ENCODE results near the gene TXNRD2.
"Not testable (repeated sequence)": the region's sequence is repeated elsewhere in the genome, so short reads cannot be mapped to it uniquely, and the experiment has no call there.

Gene TXNRD2

DNA sequence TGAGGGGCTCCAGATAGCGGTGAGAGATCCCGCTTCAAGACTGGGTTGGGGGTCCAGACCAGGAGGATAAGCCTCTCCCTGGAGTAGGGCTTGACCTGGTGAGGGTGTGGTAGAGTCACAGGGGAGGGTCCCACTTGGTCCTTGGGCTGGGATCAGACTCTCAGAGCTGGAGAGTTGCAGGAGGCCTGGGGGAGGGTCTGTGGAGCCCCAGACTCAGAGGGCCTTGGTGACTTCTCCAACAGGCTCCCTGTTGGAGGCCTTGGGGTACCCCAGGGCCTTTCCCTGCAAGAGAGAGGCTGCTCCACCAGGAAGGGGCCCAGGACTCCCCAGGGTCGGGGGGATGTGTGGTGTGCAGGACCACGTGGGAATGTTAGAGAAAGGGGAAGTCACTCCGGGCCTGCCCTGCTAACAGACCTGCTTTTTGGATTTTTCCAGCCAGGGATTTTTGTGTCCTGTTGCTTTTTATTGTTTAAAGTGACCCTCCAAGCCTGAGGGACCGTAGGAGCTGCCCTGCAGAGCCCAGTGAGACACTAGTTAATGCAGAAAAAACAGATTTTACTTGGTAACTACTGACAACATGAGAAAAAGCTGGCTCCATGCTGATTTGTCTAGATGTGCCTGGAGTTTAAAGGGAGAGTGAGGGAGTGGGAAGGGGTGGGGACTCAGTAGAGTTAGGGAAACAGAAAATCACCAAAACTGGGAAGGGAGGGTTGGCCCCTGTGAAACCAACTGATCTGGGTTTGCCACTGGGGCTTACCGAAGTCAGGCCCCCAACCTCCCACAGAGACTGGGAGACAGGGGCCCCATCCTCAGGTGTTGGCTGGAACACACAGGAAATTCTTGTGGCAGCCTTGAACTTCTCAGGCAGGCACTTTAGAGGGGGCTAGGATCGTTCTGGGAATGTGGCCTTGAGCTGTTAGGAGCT lies 801 bp upstream of the TXNRD2 start:
- DNase-seq: no peak

GRCh38 chr22:19940536-19941364 lies 868 bp downstream of the TXNRD2 start:
- no peak for DNase-seq

GRCh38 chr22:19937616-19938473 lies 3.8 kb downstream of the TXNRD2 start:
- DNase-seq: no peak

DNA sequence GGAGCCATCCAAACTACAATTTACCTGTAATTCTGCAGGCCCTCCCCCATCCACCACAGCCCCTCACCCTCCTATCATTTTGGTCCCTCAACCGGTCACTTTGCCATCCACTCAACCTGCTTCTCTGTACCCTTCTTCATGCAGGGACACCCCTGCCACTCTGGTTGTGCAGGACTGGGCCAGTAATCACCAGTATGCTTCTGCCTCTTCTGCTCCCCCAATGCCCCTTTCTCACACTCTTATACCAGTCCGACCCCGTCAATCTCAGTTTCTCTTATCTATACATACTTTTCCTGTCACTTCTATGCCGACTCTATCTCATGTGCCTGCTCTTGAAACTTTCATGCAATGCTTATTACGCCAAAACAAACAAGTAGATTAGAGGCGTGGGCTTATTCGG lies 5.1 kb downstream of the TXNRD2 start:
- no peak for DNase-seq

DNA sequence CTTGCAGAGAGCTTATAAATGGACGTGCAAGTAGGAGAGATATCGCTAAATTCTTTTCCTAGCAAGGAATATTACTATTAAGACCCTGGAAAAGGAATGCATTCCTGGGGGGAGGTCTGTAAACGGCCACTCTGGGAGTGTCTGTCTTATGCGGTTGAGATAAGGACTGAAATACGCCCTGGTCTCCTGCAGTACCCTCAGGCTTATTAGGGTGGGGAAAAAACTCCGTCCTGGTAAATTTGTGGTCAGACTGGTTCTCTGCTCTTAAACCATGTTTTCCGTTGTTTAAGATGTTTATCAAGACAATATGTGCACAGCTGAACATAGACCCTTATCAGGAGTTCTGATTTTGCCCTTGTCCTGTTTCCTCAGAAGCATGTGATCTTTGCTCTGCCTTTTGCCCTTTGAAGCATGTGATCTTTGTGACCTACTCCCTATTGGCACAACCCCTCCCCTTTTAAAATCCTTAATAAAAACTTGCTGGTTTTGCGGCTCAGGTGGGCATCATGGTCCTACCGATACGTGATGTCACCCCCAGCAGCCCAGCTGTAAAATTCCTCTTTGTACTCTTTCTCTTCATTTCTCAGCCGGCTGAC lies 6.4 kb downstream of the TXNRD2 start:
- not testable (repeated sequence) for DNase-seq

DNA sequence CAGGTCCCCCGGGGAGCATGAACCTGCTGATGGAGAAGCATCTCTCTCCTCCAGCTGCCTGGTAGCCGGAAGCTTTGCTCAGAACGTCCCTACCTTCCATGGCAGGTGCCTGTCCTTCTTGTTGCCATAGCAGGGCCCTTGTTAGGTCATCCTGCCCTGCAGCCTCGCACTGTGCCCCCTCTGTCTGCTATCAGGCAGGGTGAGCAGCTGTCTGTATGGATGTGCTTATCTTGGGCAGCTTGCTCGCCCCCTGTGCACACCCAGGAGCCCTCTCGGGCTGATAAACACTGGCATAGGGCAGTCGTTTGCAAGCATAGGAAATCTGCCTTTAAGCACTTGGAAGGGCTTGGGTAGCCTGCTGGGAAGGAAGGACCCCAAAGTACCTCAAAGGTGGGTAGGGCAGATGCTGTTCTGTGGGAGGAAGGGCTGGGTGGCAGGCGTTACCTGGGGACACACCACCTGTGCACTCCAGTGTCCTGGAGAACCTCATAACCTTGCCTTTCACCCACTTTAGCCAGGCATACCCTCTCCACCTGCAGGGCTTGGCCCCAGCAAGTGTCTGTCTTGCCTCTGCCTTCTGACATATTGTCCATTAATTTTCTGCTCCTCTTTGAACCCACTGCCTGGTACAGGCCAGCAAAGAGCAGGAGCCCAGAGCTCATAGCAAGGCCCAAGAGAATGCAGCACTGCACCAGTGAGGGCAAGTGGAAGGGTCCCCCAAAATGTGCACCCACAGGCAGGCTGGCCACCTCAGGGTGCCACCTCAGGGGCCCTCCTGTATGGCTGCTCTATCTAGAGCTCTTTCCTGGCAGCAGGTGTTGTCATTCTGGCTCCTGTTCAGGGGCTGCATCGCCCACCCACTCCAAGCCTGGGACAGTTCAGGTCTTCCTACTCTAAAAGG lies 8.0 kb downstream of the TXNRD2 start:
- no peak for DNase-seq

DNA sequence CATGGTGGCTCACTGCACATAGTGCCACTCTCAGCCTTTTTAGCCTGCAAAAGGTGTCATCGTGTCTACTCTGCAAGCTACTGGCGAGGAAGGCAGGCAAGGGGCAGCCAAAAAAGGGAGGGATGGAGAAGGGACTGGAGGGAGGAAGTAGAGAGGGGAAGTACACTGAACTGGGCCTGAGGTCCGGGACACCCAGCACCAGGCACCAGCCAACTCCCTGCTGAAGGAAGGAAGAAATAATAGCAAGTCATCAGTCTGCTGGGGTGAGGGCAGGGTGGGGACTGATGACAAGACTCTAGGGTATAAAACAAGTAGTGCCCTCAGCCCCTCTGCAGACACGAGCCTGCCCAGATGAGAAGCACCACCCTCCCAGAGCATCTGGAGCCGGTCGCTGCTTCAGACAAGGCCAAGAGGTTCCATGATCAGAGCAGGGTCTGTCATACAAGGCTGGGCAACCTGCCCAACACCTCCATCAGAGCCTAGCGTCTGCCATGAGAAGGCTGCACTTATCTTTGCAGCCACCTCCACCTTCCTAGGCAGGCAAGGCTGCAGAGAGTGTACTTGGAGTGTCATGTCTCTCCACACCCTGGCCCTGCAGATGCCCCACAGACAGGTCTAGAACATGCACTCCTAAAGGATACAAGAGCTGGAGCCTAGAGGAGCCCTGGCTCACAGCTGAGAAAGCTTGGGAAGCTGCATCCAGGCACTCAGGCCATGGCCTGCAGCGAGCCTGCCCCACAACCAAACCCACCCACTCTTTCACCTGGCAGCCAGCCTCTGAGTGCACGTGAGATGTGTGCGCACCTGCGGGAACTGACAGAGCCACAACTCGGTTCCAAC lies 9.0 kb downstream of the TXNRD2 start:
- no peak for DNase-seq

- no peak for DNase-seq
Observed at GRCh38 chr22:19931514-19931913, 10.1 kb downstream of the TXNRD2 start.

GRCh38 chr22:19930551-19931486 lies 10.8 kb downstream of the TXNRD2 start:
- no peak for DNase-seq

GRCh38 chr22:19929586-19930550 lies 11.8 kb downstream of the TXNRD2 start:
- no peak for DNase-seq

- DNase-seq: no peak
Observed at GRCh38 chr22:19928207-19928606, 13.4 kb downstream of the TXNRD2 start.

- no peak for DNase-seq
Observed at GRCh38 chr22:19927696-19928095, 13.9 kb downstream of the TXNRD2 start.

DNA sequence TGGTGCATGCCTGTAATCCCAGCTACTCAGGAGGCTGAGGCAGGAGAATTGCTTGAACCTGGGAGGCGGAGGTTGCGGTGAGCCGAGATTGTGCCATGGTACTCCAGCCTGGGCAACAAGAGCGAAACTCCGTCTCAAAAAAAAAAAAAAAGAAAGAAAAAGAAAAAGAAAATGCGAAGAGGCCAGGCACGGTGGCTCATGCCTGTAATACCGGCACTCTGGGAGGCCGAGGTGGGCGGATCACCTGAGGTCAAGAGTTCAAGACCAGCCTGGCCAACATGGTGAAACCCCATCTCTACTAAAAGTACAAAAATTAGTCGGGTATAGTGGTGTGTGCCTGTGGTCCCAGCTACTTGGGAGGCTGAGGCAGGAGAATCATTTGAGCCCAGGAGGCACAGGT lies 15.6 kb downstream of the TXNRD2 start:
- not testable (repeated sequence) for DNase-seq

DNA sequence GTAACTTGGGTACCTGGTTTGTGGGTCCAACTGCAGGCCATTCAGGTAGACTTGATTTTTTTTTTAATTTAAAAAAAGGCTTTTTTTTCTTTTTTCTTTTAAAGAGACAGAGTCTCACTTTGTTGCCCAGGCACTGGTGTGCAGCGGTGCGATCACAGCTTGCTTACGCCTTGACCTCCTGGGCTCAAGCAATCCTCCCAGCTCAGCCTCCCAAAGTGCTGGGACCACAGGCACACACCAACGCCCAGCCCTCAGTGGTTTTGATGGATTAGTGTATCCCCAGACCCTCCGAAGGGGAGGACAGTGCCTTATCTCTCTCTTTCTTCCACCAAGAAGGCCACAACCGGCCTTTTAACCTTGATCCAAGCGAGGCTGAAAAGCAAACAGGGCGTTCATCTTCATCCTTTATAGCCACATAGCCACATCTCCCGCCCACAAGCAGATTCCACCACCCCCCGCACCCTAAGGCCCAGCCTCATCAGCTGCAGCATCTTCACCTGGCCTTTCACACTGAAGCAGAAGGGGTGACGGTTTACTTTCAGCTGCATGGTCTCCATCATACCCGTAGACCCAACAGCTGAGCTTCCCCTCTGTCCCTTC lies 17.6 kb downstream of the TXNRD2 start:
- no peak for DNase-seq

DNA sequence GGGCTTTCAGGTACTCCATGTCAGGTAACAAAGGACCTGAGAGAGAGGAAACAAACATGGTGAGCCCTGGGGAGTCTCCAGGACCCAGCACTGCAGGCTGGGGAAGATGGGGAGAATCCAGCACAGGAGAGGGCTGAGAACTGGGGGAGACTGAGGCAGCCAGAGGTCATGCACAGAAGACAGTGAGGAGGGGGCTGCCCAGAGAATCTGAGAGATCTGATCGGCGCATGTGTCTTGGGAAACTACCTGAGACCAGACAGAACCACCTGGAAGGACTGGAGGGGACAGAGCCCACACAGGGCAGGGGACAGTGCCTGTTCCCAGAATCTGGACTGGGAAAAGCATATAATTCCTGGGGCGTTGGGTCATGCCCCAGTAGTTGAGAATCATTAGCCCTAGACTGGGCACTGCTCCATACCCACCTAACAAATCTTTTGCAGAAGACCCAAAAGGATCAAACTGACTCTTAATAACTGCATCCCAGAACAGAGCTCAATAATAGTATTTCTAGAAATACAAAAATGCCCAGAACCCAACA lies 20.0 kb downstream of the TXNRD2 start:
- no peak for DNase-seq

DNA sequence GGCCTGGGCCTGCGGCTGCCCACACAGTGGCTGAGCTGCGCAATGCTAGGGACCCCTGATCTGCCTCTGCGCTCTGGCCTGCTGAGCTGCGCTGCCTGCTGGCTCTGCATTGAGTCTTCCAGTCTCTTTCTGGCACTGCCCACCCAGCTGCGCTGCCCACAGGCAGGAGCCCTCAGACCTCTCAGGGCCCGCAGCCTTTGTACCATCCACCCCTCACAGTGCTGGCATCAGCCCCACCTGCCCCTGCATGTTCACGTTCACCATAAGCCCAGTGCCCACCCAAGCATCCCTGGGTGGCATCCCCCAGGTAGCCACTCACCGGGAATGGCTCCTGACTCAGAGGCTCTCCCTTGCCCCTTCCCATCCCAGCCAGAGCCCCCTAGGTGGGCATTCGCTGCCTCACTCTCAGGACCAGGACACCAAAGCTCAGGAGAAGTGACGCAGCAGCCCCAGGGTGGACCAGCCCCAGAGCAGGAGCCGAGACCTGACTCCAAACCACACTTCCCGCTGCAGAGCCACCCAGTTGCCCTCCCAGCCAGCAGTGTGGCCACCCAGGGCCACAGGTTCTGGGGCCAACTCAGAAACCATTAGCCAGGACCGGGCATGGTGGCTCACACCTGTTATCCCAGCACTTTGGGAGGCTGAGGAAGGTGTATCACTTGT lies 21.8 kb downstream of the TXNRD2 start:
- no peak for DNase-seq
